Lung (tissue), 4 donors: ENCODE data around the gene GLS2. TPM values are rescaled to one million over a fixed set of nuclear protein-coding genes. Genes with fewer than 3 reads are reported as not detected.

Source experiments
- polyA plus RNA-seq, 2 donors: library from polyadenylated mRNA; stranded (reverse); fragments of 200-250 nt; gene quantifications; one replicate each; pipeline ENCODE4 v1.2.1, GENCODE V29; 2013
- total RNA-seq, 2 donors: library from RNA; depleted of rRNA in 1 of 2; stranded (reverse); fragments of >200 nt in 1 of 2; gene quantifications; one replicate each; pipeline ENCODE4 v1.2.1, GENCODE V29; 2014 to 2021
- donor health status: Bipolar disorder and iron deficiency.
- donor health status: healthy.
- donor health status: DM: yes; HTN: yes; CAD: no.

The GLS2 gene
- total and polyA plus RNA-seq, 4 donors, result 1.1 to 4.8 (median 3.6) TPM

Other genes with a start within 250 kb of the GLS2 start
- gene ANKRD52, start 229.8 kb downstream of the GLS2 start, total RNA-seq, result 10 to 100 TPM; 25.9 to 38.1 TPM
- 1 to 10 TPM; 9.2 to 9.9 TPM for gene ANKRD52, start 229.8 kb downstream of the GLS2 start, polyA plus RNA-seq
- 10 to 100 TPM in 1 of 2 donors, 1 to 10 TPM in 1; 8.3 to 16.5 TPM for gene COQ10A, start 221.2 kb downstream of the GLS2 start, total RNA-seq
- 10 to 100 TPM in 1 of 2 donors, 1 to 10 TPM in 1; 5.8 to 18.1 TPM for gene COQ10A, start 221.2 kb downstream of the GLS2 start, polyA plus RNA-seq
- 100 to 1,000 TPM; 101 to 204 TPM for gene CS, start 187.8 kb downstream of the GLS2 start, total RNA-seq
- 10 to 100 TPM; 43.1 to 87.9 TPM for gene CS, start 187.8 kb downstream of the GLS2 start, polyA plus RNA-seq
- 100 to 1,000 TPM in 1 of 2 donors, 10 to 100 TPM in 1; 38.8 to 125 TPM for gene CNPY2, start 172.2 kb downstream of the GLS2 start, total RNA-seq
- 100 to 1,000 TPM; 128 to 153 TPM for gene CNPY2, start 172.2 kb downstream of the GLS2 start, polyA plus RNA-seq
- 10 to 100 TPM; 61.4 to 68.2 TPM for gene PAN2, start 154.2 kb downstream of the GLS2 start, total RNA-seq
- 10 to 100 TPM; 22.4 to 43.0 TPM for gene PAN2, start 154.2 kb downstream of the GLS2 start, polyA plus RNA-seq
- under 1 TPM; 0.34 to 0.77 TPM for gene IL23A, start 149.3 kb downstream of the GLS2 start, total RNA-seq
- 1 to 10 TPM in 1 of 2 donors, under 1 TPM in 1; 0.43 to 4.0 TPM for gene IL23A, start 149.3 kb downstream of the GLS2 start, polyA plus RNA-seq
- 100 to 1,000 TPM; 139 to 218 TPM for gene STAT2, start 128.1 kb downstream of the GLS2 start, total RNA-seq
- gene STAT2, start 128.1 kb downstream of the GLS2 start, polyA plus RNA-seq, result 10 to 100 TPM; 64.8 to 67.2 TPM
- gene APOF, start 125.3 kb downstream of the GLS2 start, total RNA-seq, result under 1 TPM in 1 of 2 donors, not detected in 1; 0.12 TPM
- gene APOF, start 125.3 kb downstream of the GLS2 start, polyA plus RNA-seq, result not detected
- 10 to 100 TPM in 1 of 2 donors, 1 to 10 TPM in 1; 9.9 to 11.2 TPM for gene TIMELESS, start 38.7 kb downstream of the GLS2 start, total RNA-seq
- gene TIMELESS, start 38.7 kb downstream of the GLS2 start, polyA plus RNA-seq, result 1 to 10 TPM; 7.3 to 8.1 TPM
- not detected for gene MIP, start 33.5 kb downstream of the GLS2 start, total RNA-seq
- under 1 TPM; 0.06 to 0.08 TPM for gene MIP, start 33.5 kb downstream of the GLS2 start, polyA plus RNA-seq
- 1 to 10 TPM; 2.5 to 3.4 TPM for gene SPRYD4, start 19.6 kb downstream of the GLS2 start, total RNA-seq
- 1 to 10 TPM; 2.0 to 2.2 TPM for gene SPRYD4, start 19.6 kb downstream of the GLS2 start, polyA plus RNA-seq
- gene RBMS2, start 33.7 kb upstream of the GLS2 start, total RNA-seq, result 10 to 100 TPM; 56.3 to 71.0 TPM
- gene RBMS2, start 33.7 kb upstream of the GLS2 start, polyA plus RNA-seq, result 10 to 100 TPM; 16.3 to 29.1 TPM
- 10 to 100 TPM; 81.4 to 92.0 TPM for gene BAZ2A, start 142.2 kb upstream of the GLS2 start, total RNA-seq
- gene BAZ2A, start 142.2 kb upstream of the GLS2 start, polyA plus RNA-seq, result 10 to 100 TPM; 31.3 to 39.6 TPM
- gene ATP5F1B, start 157.8 kb upstream of the GLS2 start, total RNA-seq, result 100 to 1,000 TPM; 249 to 529 TPM
- gene ATP5F1B, start 157.8 kb upstream of the GLS2 start, polyA plus RNA-seq, result 100 to 1,000 TPM; 216 to 537 TPM
- 100 to 1,000 TPM; 155 to 180 TPM for gene PTGES3, start 200.1 kb upstream of the GLS2 start, total RNA-seq
- 100 to 1,000 TPM in 1 of 2 donors, 10 to 100 TPM in 1; 88.6 to 149 TPM for gene PTGES3, start 200.1 kb upstream of the GLS2 start, polyA plus RNA-seq
- 1,000 to 10,000 TPM in 1 of 2 donors, 100 to 1,000 TPM in 1; 488 to 1,240 TPM for gene NACA, start 237.1 kb upstream of the GLS2 start, total RNA-seq
- 1,000 to 10,000 TPM; 1,081 to 1,734 TPM for gene NACA, start 237.1 kb upstream of the GLS2 start, polyA plus RNA-seq